Activated naive CD8-positive, alpha-beta T cell treated with anti-CD3 and anti-CD28 coated beads, Interleukin-2, amount 50 U/mL, for 16 hours (primary cell): ENCODE results near the gene HAUS6.
"Not testable (repeated sequence)": the region's sequence is repeated elsewhere in the genome, so short reads cannot be mapped to it uniquely, and the experiment has no call there.

Experiments
- DNase-seq: peaks from one replicate; pipeline ENCODE4 v3.0.0-alpha.2; 2020; ENCODE audit warnings: low read depth, low spot score

The HAUS6 gene, protein sequence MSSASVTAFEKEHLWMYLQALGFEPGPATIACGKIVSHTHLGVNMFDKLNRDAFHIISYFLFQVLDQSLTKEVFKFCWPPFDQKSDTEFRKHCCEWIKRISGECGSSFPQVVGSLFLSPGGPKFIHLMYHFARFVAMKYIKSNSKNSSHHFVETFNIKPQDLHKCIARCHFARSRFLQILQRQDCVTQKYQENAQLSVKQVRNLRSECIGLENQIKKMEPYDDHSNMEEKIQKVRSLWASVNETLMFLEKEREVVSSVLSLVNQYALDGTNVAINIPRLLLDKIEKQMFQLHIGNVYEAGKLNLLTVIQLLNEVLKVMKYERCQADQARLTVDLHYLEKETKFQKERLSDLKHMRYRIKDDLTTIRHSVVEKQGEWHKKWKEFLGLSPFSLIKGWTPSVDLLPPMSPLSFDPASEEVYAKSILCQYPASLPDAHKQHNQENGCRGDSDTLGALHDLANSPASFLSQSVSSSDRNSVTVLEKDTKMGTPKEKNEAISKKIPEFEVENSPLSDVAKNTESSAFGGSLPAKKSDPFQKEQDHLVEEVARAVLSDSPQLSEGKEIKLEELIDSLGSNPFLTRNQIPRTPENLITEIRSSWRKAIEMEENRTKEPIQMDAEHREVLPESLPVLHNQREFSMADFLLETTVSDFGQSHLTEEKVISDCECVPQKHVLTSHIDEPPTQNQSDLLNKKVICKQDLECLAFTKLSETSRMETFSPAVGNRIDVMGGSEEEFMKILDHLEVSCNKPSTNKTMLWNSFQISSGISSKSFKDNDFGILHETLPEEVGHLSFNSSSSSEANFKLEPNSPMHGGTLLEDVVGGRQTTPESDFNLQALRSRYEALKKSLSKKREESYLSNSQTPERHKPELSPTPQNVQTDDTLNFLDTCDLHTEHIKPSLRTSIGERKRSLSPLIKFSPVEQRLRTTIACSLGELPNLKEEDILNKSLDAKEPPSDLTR

DNA sequence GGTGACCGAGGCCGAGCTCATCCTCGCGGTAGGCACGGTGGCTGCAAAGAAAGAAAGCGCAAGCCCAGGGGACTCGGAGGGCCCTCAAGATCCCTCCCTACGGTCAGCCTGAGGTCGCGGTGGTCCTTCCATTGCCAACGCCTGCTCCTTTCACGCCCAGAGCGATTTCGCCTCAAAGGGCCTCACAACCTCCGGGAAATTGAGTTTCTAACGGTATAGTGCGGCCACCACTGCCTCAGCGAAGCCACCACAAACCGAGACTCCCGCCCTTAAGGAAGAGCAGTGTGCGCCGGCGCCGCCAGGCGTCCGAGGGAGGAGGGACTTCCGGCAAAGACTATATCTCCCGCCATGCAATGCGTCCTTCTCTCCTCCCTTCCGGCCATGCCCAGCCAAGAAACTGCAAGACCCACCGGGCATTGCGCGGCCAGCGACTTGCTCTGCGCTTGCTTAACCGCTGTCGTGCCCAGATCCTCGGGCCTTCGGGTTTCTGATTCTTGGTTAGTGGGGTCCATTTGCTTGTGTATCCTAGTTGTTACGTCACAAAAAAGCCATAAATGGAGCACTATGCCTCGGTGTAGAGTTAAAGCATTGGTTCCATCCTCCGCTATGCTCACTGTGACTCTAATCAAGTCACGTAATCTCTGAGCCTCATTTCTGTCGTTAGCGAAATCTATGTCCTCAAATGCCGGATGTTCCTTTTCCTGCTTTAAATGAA lies at the start of gene HAUS6:
TSS of gene HAUS6 (minus strand) at position 274 of the 715 bp plus-strand sequence. CDS start at position 21, 253 bp downstream.
- peak; percentile 85 for DNase-seq

DNA sequence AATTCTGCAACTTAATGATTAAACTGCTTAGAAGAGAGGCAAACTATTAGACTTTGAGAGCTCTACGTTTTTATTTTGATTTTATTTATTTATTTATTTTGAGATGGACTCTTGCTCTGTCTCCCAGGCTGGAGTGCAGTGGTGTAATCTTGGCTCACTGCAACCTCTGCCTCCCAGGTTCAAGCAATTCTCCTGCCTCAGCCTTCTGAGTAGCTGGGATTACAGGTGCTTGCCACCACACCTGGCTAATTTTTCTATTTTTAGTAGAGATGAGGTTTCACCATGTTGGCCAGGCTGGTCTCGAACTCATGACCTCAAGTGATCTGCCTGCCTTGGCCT lies 49.4 kb upstream of the HAUS6 start:
- not testable (repeated sequence) for DNase-seq

DNA sequence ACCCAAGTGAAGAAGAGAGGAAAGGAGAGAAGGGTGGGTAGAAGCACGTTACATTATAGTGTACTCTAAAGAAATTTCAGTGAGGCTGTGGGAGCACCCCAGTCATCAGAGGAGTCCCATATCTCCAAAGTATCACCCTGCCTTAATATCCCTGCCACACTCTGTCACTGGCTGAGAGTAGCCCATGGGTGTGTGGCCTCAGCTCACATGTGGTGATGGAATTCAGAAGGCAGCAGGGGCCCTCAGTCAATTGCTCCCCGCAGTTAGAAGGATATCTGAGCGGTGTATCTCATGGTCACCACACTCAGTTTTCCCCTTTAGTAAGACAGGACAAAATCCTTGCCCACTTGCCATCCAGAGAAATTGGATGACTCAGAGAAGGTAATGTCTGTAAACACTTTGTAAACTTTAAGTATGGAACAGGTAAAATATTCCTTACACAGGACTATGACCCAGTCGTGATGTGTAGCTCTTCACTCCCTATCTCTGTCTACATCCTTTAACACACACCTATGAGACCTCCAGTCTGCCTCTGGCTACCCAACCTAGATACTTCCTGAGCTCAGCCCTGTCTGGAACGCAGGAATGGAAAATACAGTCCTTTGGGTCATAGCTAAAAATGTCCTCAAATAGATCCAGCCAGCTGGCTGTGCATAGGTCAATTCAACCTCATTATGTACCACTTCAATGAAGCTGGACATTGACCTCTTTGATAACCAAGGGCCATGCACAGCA lies 48.9 kb upstream of the HAUS6 start:
- no peak for DNase-seq

DNA sequence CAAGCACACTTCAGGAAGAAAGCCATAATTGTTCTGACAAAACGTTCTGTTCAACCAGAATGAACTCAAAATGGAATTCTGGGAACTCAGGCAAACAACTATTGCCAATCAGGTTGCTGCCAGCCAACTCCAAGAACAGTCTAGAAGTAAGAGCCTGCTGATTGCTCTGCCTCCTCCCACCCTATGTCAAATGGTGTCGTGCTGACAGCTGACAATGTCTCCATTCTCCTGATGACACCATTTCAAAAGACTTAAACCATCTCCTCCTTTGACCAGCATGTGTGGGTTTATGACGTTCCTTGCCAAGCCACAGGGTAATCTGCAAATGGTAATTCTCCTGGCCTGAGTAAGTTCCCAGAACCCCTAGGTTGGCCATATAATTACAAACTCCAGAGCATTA lies 46.5 kb upstream of the HAUS6 start:
- DNase-seq = no peak

DNA sequence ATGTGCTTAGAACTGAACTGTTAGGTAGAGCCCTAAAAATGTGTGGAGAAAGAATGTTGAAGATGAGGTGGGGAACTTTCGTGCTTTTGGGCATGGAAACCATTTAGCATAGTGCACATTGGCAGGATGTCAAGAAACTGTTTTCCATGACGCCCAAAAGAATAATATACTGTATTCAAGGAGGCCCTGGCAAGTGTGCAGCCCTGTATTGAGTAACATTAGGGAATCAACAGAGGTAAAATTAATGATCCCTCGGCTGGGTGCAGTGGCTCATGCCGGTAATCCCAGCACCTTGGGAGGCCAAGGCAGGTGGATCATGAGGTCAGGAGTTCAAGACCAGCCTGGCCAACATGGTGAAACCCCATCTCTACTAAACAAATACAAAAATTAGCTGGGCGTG lies 45.5 kb upstream of the HAUS6 start:
- no peak for DNase-seq

DNA sequence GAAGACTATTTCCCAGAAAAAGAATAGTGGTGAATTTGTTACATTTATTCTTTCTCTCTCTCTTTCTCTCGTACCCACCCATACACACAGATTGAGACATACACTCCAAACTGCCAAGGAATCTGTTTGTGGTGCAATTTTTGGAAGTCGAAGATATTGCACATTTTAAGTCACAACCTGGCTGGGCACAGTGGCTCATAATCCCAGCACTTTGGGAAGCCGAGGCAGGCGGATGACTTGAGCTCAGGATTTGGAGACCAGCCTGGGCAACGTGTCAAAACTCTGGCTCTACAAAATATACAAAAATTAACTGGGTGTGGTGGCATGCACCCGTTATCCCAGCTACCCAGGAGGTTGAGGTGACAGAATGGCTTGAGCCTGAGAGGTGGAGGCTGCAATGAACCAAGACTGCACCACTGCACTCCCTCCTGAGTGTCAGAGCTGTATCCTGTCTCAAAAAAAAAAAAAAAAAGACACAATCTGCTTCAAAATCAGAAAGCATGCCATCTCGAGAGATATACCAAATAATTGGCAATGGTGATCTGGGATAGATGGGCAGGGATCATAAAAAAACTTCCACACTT lies 43.8 kb upstream of the HAUS6 start:
- no peak for DNase-seq

DNA sequence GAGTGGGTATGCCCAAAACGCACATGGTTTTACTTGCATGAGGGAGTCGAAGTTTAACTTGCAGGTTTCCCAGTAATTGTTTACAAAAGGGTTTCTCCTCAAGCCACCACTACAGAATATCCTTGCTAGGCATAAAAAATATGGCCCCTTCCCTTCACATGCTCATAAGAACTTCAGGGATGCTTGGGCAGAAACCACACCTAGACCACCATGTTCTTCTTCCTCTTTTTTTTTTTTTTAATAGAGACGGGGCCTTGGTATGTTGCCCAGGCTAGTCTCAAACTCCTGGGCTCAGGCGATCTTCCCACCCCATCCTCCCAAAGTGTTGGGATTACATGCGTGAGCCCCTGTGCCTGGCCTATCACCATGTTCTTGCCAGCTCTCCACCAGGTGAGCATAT lies 43.2 kb upstream of the HAUS6 start:
- no peak for DNase-seq

DNA sequence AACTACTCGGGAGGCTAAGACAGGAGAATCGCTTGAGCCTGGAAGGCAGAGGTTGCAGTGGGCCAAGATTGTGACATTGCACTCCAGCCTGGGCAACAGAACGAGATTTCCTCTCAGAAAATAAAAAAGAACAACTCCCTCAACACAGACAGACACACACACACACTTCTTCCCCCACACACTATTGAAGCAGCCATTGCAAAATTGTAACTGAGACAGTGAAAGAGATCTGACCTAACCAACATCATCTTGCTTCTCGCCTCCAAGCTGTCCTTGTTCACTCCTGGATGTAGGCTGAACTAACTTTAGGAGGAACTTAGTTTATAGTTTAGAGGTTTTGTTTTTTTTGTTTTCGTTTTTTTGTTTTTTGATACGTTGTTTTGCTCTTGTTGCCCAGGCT lies 37.6 kb upstream of the HAUS6 start:
- DNase-seq = no peak

DNA sequence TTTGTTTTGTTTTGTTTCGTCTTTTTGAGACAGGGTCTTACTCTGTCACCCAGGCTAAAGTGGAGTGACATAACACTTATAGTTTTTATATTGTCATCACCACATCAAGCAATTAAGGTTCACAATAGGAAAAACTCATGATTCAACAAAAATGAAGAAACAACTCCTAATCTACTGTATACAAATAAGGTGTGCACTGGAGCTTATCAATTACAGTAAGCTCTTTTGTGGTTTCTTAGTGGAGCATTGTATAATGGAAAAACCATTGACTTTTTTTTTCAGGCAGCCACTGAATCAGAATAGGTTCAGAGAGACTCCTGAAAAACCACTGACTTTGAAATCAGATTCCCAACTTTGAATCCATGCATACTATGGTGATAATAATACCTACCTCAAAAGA lies 35.4 kb upstream of the HAUS6 start:
- DNase-seq = no peak

DNA sequence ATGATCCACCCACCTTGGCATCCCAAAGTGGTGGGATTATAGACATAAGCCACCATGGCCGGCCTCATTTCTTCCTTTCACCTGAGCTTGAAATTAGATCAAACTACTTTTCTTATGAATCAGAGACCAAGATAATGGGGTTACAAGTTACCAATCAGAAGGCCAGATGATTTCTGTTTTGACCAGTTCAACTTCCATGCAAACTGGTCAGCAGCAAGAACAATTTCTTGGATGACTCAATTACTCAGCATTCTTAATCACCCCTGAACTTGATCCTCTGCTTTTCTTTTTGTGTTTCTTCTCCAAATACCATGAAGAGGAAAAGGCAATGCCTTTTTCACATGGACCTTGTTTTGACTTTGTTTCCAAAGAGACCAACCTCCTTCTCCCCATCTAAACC lies 34.6 kb upstream of the HAUS6 start:
- no peak for DNase-seq

DNA sequence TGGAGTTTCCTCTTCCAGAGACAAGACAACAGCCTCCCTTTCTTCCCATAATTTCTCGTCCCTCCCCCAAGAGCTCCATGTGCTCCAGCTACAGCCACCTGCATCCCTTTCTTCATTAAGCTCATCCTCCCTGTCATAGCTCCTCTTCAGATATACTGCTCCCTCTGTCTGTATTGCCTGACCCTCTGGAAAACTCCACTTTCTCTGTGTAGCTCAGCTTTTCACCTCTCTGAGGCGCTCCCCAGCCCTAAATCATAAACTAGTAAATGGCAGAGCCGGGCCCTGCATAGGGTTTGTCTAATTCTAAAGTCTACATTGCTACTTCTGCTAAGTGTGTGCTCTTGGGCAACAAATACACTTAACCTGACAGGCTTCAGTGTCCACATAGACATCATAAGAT lies 33.4 kb upstream of the HAUS6 start:
- no peak for DNase-seq

DNA sequence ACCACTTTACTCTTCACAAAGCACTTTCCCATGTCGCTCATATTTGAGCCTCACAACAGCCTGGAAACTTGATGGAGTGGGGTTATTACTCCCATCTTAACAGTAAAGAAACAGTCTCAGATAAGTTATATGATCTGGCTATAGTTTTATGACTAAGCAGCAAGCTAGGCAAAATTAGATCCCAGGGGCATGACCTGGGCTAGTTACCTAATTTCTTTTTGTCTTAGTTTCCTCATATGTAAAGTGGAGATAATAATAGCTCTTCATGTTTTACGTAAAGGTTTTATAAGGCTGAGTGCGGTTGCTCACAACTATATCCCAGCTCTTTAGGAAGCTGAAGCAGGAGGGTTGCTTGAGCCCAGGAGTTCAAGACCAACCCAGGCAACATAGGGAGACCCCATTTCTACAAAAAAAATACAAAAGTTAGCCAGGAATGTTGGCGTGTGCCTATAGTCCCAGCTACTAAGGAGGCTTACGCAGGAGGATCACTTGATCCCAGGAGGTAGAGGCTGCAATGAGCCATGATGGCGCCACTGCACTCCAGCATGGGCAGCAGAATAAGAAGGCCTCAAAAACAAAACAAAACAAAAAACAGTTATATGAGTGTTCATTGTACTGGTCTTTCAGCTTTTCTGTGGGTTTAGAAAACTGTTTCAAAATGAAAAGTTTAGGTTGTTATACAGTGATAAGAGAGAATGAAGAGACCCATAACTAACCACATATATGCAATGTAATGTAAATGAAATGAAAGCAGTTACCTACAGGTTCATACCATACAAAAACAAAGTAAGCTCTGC lies 31.0 kb upstream of the HAUS6 start:
- DNase-seq = no peak

DNA sequence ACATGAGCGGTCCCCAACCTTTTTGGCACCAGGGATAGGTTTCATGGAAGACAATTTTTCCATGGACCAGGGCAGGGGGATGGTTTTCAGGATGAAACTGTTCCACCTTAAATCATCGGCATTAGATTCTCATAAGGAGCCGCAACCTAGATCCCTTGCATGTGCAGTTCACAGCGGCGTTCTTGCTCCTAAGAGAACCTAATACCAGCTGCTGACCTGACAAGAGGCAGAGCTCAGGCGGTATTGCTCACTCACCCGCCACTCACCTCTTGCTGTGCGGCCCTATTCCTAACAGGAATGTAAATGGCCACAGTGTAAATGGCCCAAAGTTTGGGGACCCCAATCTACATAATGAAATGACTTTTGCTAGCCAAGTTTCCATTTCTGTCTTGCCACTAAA lies 27.7 kb upstream of the HAUS6 start:
- DNase-seq = no peak

DNA sequence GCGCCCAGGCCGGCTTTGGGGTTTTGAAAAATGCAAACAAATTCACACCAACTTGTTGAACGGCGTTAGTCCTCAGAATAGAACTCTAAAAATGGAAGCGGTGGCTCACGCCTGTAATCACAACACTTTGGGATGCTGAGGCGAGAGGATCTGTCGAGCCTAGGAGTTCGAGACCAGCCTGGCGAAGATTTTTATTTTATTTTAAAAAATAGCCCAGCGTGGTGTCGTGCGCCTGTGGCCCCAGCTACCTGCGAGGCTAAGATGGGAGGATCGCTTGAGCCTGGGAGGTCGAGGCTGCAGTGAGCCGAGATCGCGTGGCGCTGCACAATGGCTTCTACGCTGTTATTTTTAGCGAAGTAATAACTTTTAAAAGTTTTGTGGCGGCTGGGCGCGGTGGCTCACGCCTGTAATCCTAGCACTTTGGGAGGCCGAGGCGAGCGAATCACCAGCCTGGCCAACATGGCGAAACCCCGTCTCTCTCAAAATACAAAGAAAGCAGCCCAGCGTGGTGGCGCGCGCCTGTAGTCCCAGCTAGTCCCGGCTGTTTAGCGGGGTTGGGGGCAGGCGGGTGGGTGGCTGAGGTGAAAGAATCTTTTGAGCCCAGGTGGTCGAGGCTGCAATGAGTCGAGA lies 25.3 kb upstream of the HAUS6 start:
- no peak for DNase-seq

DNA sequence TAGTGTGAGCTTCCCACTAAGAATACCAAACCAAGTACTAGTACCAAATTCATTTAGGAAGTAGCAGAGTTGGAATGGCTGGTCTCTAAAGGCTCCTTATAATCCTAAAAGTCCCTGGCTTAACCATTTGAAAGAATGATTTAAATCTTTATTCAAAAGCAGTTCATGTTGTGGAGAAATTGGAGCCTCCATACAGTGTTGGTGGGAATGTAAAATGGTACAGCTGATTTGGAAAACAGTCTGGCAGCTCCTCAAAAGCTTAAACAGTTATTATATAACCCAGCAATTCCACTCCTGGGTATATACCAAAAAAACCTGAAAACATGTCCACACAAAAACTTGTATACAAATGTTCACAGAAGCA lies 21.7 kb upstream of the HAUS6 start:
- DNase-seq = no peak

DNA sequence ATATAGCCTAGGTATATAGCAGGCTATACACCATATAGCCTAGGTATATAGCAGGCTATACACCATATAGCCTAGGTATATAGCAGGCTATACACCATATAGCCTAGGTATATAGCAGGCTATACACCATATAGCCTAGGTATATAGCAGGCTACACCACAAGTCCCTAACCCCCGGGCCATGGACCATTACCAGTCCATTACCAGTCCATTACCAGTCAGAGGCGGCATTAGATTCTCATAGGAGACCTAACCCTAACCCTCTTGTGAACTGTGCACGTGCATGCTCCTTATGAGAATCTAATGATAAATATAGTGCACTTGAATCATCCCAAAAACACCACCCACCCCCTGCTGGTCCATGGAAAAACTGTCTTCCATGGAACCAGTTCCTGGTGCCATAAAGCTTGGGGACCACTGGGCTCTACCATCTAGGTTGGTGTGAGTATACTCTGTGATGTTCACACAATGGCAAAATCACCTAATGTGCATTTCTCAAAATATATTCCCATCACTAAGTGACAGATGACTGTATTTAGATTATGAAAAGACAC lies 19.9 kb upstream of the HAUS6 start:
- DNase-seq = no peak

DNA sequence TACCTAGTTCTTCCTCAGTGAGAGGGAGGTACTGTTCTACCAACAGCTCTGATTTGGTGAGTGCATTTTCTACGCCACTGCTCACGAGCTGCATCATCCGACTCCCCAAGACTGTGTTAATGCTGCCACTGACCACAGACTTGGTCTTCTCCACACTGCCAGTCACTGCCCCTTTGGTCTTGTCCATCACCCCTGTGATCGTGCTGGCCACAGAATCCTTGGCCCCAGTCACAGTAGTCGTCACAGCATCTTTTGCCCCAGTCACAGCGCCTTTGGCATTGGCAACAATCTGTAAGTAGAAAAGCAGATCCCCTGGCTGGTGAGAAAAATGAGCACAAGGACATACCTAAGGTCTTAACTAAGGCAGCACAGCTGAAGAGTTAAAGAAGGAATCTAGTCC lies 18.2 kb upstream of the HAUS6 start:
- DNase-seq = no peak

DNA sequence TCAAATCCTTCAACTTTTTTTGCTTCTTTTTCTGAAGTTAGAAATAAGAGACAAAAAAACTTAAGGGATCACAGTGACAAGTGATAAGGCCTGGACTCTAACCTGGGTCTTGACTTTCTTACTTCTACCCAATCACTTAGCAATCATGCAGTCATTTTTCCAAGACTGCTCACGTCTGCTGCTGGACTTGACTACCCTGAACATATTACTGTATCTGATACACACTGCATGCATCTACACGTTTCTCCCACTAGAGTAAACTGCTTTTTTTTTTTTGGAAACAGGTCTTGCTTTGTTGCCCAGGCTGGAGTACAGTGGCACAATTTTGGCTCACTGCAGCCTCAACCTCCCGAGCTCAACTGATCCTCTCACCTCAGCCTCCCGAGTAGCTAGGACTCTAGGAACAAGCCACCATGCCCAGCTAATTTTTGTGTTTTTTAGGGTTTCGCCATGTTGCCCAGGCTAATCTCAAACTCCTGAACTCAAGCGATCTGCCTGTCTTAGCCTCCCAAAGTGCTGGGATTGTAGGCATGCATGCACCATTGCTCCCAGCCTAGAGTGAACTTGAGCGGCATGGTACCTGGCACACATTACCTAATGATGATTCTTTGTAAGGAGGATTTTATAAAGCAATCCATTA lies 17.2 kb upstream of the HAUS6 start:
- DNase-seq = no peak

DNA sequence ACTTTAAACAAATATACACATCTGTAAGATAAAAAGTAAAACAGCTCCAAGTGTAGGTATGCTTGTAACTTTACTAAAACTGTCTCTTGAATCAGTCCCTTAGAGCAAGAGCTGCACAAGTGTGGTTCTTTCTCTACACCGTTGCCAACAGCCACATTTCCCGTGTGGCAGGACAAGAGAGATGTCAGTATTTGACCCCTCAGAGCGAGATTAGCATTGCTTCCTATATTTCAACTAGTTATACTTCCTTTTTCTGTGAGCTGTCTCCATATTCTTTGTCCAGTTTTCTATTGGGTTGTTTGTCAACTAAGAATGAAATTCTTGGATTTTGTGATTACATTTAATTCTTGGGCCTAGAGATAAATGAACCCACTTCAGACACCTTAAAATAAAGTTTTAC lies 16.5 kb upstream of the HAUS6 start:
- DNase-seq = no peak
